Measurements from ENCODE around the gene VHLL.

DNA sequence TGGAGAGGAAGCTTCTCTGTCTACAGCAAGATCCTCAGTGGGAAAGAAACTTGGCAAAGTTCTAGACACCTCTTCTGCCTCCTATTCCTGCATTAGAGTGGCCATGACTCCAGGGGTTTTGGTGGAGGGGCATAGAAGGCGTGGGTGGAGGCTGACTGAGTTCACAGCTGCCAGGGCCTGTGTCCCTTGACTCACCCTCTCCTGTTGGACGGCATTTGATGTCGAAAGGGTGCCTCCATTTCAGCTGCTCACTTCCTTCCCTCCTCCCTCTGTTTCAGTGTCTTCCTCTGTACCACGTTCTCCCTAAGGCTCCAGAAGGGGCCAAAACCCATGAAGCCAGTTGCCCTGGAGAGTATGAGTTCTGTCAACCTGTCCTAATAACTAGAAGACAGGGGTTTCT is 14.3 kb downstream of the VHLL start:
- TF ChIP-seq, protein P1, sequence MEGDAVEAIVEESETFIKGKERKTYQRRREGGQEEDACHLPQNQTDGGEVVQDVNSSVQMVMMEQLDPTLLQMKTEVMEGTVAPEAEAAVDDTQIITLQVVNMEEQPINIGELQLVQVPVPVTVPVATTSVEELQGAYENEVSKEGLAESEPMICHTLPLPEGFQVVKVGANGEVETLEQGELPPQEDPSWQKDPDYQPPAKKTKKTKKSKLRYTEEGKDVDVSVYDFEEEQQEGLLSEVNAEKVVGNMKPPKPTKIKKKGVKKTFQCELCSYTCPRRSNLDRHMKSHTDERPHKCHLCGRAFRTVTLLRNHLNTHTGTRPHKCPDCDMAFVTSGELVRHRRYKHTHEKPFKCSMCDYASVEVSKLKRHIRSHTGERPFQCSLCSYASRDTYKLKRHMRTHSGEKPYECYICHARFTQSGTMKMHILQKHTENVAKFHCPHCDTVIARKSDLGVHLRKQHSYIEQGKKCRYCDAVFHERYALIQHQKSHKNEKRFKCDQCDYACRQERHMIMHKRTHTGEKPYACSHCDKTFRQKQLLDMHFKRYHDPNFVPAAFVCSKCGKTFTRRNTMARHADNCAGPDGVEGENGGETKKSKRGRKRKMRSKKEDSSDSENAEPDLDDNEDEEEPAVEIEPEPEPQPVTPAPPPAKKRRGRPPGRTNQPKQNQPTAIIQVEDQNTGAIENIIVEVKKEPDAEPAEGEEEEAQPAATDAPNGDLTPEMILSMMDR (IDR thresholded peaks at IDR 0.05 in 8 of 11, conservative IDR thresholded peaks at IDR 0.05 in 3 of 11): no peak
- TF ChIP-seq POLR2A (IDR thresholded peaks at IDR 0.05) (no peak), POLR2AphosphoS5 (IDR thresholded peaks at IDR 0.05) (no peak)
